GM19438 (cell line): ENCODE data around the gene NEURL2.
"Not testable (repeated sequence)": the region's sequence is repeated elsewhere in the genome, so short reads cannot be mapped to it uniquely, and the experiment has no call there.

Experiments
- ATAC-seq: cut with Tn5 transposase; IDR thresholded peaks from one replicate; pipeline ENCODE4 v1.9.1; 2021; ENCODE audit warnings: low read depth; ENCODE audit not compliant: unreplicated experiment

NEURL2 gene

GRCh38 chr20:45890985-45891983, at the start of gene NEURL2, which contains the start of gene CTSA:
NEURL2 (minus strand) TSS chr20:45891208; CDS start chr20:45890991, 217 bp downstream.
CTSA (plus strand) TSS chr20:45891335; CDS start chr20:45891569, 234 bp downstream.
- ATAC-seq: peak; percentile 58

DNA sequence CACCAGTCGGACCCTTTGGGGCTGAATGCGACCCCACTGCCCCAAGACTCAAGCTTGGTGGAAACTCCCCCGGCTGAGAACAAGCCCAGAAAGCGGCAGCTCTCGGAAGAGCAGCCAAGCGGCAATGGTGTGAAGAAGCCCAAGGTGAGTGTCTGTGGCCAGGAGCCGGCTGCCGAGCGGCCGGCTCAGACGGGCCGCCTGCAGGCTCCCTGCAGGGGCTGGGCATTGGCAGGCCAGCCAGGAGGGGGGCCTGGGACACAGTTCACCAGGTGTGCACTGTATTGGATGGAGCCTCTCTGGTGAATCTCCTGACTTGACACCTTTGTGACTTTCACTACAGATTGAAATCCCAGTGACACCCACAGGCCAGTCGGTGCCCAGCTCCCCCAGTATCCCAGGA, 49.5 kb upstream of the NEURL2 start:
- ATAC-seq: no peak

GRCh38 chr20:45940053-45940452, 49.0 kb upstream of the NEURL2 start:
- no peak for ATAC-seq

DNA sequence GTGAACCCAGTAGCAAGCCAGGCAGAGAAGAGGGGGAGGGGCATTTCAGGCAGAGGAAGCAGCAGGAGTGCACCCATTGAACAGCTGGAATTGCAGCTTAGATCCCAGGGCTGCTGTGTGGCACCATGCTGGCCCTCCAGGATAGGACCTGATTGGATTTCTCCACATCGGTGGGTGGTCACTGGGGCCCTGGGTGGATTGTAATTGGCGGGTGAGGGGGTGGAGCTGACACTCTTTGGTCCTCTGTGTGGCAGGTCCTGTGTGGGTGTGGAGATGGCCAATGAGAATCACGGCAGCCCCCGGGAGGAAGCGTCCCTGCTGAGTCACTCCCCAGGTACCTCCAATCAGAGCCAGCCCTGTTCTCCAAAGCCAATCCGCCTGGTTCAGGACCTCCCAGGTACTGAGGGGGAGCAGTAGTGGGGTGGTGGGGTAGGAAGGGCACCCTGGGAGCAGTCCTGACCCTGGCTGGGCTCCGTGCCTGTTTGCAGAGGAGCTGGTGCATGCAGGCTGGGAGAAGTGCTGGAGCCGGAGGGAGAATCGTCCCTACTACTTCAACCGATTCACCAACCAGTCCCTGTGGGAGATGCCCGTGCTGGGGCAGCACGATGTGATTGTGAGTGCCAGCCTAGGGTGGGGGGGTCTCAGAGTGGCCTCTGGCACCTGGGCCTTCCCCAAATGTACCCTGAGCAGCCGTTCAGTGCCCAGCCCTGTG, 47.9 kb upstream of the NEURL2 start:
- ATAC-seq: no peak

DNA sequence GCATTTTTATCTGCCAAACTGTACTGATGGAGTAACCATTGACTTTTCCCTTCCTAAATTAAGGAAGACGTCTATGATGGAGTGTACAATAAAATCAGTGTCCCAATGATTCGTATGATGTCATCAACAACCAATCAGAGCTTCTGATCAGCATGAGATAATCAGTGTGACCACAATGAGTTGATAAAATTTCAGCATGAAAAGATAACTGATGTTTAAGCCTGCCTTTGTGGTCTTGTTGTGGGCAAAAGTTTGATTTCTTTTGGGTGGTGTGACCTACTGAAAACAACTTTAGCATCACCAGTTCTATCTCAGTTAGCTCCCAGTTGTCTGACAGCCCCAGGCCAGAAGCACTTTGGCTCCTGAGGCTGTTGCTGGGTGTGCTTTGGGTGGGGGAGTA, 46.8 kb upstream of the NEURL2 start:
- no peak for ATAC-seq

GRCh38 chr20:45935416-45936046, 44.5 kb upstream of the NEURL2 start:
- ATAC-seq: no peak

- peak; percentile 64 for ATAC-seq
These were observed 43.8 kb upstream of the NEURL2 start, which contains the start of gene PCIF1 for GRCh38 chr20:45934586-45935415. PCIF1 (plus strand) TSS chr20:45934683; CDS start chr20:45939000, 4,317 bp downstream.

- ATAC-seq: peak; percentile 23
These were observed 43.1 kb upstream of the NEURL2 start for GRCh38 chr20:45934046-45934585.

DNA sequence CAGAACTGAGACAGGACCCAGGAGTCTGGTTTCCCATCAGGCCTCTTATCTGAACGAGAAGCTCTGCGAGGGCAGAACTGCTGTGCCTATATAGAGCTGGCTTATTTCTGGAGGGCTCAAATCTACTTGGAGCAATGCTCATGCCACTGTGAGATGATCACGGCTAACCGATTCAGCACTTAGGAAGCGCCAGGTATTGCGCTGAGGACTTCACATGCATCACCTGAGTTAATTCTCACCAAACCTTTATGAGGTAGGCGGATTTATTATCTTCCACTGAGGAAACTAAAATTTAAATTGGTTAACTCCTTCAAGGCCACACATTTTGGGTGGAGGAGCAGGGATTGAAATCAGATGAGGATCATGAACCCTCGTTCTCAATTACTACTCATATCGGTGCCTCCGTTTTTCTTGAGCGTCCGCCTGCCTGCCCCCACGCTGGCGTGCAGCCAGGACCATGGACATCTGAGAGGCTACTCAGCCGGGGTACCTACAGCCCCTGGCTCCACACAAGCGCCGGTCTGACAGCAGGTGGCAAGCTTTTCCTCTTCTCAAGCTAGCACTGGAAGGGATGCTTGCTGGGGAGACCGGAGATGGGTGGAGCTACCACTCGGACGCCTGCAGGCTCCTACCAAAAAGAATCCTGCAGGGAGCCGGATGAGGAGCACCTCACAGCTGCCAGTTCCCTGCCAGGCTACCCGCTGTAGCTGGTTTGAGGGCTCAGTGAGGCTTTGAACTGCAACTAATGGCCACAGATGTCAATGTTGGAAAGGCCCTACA, 42.4 kb upstream of the NEURL2 start:
- ATAC-seq: peak; percentile 41

GRCh38 chr20:45931680-45932079, 40.7 kb upstream of the NEURL2 start:
- not testable (repeated sequence) for ATAC-seq

DNA sequence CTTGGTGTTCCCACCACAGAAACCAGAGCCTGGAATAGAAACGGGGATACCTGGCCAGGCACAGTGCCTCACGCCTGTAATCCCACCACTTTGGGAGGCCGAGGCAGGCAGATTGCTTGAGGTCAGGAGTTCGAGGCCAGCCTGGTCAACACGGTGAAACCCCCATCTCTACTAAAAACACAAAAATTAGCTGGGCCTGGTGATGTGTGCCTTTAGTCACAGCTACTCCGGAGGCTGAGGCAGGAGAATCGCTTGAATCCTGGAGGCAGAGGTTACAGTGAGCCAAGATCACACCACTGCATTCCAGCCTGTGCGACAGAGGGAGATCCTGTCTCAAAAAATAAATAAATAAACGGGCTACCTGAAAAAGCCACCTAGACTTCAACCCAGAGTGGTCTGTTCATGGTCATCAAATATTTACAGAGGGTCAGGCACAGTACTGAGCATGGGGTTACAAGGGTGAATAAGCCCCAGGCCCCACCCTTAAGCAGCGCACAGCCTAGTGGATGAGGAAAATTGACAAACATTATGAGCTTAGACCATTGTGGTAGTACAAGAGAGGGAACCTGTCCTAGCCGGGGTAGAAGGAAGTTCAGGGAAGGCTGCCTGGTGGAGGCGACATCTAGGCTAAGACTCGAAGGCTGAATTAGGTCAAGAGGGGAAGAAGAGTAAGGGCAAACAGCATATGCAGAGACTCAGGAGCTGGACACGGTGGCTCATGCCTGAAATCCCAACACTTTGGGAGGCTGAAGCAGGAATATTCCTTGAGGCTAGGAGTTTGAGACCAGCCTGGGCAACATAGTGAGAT, 36.3 kb upstream of the NEURL2 start:
- no peak for ATAC-seq

- no peak for ATAC-seq
These were observed 35.7 kb upstream of the NEURL2 start for GRCh38 chr20:45926731-45927070.

GRCh38 chr20:45925821-45926506, 35.0 kb upstream of the NEURL2 start:
- no peak for ATAC-seq

GRCh38 chr20:45924391-45925261, 33.6 kb upstream of the NEURL2 start:
- no peak for ATAC-seq

DNA sequence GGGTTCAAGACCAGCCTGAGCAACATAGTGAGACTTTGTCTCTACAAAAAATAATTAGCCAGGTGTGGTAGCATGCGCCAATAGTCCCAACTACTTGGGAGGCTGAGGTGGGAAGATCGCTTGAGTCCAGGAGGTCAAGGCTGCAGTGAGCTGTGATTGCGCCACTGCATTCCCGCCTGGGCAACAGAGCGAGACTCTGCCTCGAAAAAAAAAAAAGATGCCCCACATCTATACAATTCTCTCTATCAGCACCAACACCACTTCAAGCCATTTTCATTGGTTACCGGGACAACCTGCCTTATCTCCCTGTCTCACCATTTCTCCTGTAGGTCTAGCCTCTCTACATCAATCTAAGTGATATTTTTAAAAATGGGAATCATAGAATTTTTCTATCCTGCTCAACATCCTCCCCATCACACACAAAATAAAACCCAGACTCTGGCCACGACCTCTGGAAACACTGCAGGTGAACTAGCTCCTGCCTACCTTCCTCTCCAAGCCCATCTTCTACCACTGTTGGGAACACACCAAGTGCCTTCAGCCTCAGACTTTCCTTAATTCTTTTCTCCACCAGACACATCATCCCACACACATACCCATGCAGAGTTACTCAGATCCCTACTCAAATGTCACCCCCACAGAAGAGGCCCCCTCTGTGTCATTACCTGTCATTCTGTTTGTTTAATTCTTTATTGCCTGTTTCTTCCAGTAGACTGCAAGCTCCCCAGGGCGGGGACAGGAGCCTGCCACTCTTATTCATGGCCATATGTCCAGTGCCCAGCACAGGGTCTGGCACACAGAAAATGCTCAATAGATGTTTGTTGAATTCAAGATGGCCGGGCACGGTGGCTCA, 30.6 kb upstream of the NEURL2 start:
- no peak for ATAC-seq
